Stimulated activated CD8-positive, alpha-beta memory T cell treated with anti-CD3 and anti-CD28 coated beads, Interleukin-12 subunit alpha, Interleukin-12 subunit beta, amount 100 ng/mL, for 24 hours (primary cell): ENCODE measurements around the gene OSBPL10.
"Not testable (repeated sequence)": the region's sequence is repeated elsewhere in the genome, so short reads cannot be mapped to it uniquely, and the experiment has no call there.

ENCODE experiments used
- DNase-seq: peaks from one replicate; pipeline ENCODE4 v3.0.0-alpha.2; 2020; ENCODE audit errors: extremely low read depth

The OSBPL10 gene

GRCh38 chr3:31813686-31814085 is 167.4 kb downstream of the OSBPL10 start:
- DNase-seq: no peak

DNA sequence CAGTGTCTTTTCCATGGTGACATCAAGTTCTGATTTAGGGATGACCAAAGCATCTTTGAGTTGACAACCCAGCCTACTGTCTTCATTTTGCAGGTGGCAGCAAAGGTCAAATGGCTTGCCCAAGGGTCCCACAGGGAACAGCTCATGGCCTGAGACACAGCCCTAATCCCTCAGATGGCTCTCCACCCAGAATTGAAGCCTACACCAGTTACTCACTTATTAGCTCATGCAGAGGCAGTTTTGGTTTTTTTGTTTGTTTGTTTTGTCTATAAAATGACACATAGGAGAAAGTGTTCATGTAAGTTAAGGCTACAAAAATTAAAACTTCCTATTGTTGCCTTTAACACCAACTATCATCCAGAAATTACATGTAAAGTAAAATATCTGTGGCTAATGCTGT is 167.9 kb downstream of the OSBPL10 start:
- DNase-seq: no peak

DNA sequence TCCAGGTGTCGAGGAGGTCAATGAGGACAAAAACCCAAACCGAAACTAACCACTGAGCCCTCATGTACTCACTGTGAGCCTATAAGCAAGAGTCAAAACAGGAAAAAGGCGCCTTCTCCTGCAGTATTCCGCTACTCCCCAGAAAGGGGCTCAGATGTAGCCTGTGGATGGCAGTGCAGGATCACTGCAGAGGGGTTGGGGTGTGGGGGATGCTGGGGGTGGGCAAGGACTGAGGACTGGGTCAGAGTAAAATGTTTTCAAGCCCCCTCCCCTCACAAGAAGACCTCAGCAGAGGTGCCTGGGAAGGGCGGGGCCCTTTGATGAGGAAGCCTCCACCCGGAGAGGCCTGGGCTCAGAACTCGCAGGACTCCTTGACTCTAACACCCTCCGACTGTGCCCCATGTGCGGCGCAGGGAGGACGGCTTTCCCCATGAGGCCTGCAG is 170.1 kb downstream of the OSBPL10 start:
- no peak for DNase-seq

- no peak for DNase-seq
Observed at GRCh38 chr3:31808143-31808720, 172.8 kb downstream of the OSBPL10 start.

- DNase-seq: no peak
Observed at GRCh38 chr3:31804251-31805051, 176.6 kb downstream of the OSBPL10 start.

GRCh38 chr3:31802981-31803740 is 177.9 kb downstream of the OSBPL10 start:
- no peak for DNase-seq

DNA sequence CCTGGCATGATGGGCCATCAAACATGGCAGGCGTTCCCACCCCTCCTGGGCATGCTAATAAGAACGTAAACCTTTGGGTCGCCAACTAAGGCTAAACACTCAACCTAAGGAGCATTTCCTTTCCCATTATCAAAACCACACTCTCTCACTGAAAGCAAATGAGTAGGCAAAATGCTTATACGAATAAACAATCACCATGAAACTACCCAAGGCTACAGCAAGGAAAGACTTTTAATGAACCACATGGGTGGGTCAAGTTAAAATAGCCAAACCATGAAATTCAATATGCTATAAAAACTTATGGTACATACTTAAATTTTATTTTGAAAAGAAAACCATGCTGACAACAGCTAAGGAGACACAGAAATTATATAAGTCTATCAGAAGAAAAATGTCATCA is 180.6 kb downstream of the OSBPL10 start:
- DNase-seq: no peak

DNA sequence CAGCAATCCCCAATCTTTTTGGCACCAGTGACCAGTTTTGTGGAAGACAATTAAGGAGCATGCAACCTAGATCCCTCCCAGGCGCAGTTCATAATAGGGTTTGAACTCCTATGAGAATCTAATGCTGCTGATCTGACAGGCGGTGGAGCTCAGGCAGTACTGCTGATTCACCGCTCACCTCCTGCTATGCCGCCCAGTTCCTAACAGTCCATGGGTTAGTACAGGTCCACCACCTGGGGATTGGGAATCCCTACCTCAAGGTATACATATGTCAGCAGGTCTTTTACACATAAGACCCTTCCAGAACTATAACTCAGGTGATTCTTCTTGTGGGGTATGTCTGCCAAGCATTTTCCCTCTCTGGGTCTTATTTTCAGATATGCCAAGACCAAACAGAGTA is 182.2 kb downstream of the OSBPL10 start:
- DNase-seq: no peak

DNA sequence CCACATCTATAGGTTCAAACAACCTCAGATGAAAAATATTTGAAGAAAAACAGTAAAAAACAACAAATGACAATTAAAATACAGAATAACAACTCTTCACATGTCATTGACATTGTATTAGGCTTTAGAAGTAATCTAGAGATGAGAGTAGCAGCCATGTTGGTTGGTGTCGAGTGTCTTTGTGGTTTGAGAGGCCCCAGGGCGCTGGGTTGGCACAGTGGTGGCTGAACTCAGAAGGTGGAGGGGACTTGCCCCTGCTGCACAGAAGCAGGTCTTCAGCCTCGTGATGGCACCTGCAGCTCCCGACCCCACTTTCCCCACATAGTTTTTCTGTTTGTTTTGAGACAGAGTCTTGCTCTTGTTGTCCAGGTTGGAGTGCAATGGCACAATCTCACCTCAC is 187.2 kb downstream of the OSBPL10 start:
- DNase-seq: no peak

- DNase-seq: no peak
Observed at GRCh38 chr3:31791090-31791430, 190.0 kb downstream of the OSBPL10 start.

GRCh38 chr3:31790193-31791089 is 190.6 kb downstream of the OSBPL10 start:
- no peak for DNase-seq

DNA sequence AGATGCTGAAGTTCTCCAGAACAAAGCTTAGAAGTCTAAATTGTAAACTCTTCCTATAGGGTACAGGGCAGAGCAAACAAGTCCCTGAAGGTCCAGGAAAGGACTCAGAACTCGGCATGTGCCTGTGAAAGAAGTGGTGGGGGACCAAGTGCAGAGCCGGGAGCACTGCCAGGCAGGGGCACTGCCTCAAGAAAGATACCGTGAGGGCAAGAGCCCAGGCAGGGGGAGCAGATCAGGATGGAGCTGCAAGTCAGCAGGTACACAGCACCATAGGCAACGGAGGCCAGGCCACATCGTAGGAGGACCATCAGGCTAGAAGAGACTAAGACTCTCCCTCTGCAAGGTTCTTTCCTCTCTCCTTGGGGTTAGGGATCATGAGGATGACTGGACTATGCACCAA is 191.6 kb downstream of the OSBPL10 start:
- DNase-seq: no peak

DNA sequence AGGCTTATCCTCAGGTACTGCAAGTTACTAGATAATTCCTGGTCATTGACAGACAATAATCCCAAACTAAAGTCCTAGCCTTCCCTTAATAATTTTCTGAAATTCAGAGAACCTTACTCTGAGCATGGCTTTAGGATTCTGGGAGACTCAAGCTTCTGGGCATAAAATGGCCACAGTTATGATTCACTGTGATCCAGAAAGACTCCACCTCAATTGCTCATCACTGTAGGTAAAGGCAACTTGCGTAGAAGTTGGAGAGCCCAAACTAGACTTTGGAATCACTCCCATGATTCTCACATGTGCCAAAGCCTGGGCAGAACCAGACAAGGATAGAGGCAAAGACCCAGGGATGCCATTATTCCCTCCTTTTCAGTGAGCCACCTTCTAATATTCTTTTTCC is 195.3 kb downstream of the OSBPL10 start:
- no peak for DNase-seq

- no peak for DNase-seq
Observed at GRCh38 chr3:31785286-31785685, 195.8 kb downstream of the OSBPL10 start.

GRCh38 chr3:31783851-31784250 is 197.2 kb downstream of the OSBPL10 start:
- not testable (repeated sequence) for DNase-seq

DNA sequence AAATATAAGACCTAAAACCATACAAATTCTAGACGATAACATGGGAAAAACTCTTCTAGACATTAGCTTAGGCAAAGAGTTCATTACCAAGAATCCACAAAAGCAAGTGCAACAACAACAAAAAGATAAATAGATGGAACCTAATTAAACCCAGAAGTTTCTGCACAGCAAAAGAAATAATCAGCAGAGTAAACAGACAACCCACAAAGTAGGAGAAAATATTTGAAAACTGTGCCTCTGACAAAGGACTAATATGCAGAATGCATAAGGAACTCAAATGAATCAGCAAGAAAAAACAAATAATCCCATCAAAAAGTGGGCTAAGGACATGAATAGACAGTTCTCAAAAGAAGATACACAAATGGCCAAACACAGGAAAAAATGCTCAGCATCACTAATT is 198.8 kb downstream of the OSBPL10 start:
- not testable (repeated sequence) for DNase-seq

DNA sequence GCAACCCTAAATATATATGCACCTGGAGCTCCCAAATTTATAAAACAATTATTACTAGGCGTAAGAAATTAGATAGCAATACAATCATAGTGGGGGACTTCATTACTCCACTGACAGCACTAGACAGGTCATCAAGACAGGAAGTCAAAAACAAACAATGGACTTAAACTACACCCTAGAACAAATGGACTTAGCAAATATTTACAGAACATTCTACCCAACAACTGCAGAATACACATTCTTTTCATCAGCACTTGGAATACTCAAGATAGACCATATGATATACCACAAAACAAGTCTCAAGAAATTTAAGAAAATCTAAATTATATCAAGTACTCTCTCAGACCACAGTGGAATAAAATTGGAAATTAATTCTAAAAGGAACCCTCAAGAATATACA is 201.5 kb downstream of the OSBPL10 start:
- no peak for DNase-seq

GRCh38 chr3:31777887-31778286 is 203.2 kb downstream of the OSBPL10 start:
- DNase-seq: no peak

GRCh38 chr3:31777092-31777491 is 204.0 kb downstream of the OSBPL10 start:
- DNase-seq: no peak

DNA sequence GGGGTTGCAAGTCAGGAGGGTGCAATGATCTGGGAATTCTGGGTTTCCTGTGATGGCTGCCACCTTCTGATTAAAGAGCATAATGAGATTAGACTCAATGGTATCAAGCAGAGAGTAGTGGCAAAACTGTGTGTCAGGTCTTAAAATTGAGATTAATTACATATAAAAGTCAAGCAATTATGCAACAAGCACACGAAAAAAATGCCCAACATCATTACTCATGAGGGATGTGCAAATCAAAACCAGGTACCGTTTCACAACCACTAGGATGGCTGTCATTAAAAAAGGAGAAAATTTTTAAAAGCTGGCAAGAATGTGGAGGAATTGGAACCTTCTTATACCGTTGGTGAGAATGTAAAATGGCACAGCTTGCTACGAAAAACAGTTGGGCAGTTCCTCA is 205.0 kb downstream of the OSBPL10 start:
- DNase-seq: no peak

DNA sequence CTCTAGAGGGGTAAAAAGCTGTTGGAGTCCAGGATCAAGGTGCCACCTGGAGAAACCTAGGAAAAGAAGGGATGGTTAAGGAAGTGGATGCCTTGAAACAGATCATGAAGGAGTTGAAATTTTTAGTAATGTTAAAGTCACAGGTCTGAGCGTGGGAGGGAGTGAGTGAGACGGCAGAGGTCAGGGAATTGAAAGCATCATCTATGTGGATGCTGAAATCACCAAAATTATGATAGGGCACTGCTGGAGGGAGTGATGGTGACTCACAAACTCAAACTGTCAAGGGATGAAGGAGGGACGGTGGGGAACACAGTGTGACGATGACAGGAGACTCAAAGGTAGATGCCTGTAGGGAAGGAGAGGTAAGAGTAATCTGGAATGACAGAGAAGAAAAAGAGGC is 205.7 kb downstream of the OSBPL10 start:
- DNase-seq: no peak
